Astrocyte (in vitro differentiated cells and primary cell): ENCODE data around the gene CHRNB2.
A peak's percentile ranks its signal among the peaks of the same experiment; 100 is the strongest.

Source experiments
- EZH2 ChIP-seq: IDR thresholded peaks from 2 replicates; pipeline ENCODE4 v1.6.1; 2012; ENCODE audit warnings: mild to moderate bottlenecking, low read length, inconsistent platforms; ENCODE audit not compliant: insufficient read depth
- TF ChIP-seq, protein P1 (sequence below): IDR thresholded peaks from 2 replicates; pipeline ENCODE4 v1.5.1; 2011; ENCODE audit warnings: low read depth, mild to moderate bottlenecking, inconsistent platforms, low read length, moderate library complexity; ENCODE audit not compliant: insufficient read depth

DNA sequence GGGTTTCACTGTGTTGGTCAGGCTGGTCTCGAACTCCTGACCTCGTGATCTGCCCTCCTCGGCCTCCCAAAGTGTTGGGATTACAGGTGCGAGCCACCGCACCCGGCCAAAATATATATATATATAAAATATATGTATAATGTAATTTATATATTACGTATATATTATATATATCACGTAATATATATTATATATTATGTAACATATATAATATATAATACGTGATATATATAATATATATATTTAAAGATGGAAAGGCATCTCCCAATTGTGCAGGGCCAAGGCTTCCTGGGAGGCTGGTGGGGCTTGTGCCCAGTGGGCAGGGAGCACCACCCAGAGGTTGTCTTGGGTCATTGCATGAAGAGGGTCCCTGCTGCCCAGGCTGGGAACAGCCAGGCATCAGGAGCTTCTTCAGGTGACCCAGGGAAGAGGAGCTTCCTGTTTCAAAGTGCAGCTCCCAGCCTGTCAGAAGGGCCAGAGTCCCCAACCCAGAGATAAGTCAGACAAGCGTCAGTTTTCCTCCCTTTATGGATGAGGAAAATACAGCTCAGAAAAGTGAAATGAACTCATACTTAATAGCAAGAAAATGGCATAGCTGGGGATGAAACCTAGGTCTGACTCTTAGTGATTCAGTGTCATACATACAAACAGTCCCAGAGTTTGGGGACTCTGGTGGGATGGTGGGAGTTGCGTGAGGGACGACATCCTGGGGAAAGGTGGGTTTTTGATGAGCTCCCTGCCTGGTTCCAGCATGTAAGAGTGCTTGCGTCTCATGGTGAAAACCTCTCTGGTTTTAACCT lies 21.1 kb upstream of the CHRNB2 start:
- TF ChIP-seq, protein P1, sequence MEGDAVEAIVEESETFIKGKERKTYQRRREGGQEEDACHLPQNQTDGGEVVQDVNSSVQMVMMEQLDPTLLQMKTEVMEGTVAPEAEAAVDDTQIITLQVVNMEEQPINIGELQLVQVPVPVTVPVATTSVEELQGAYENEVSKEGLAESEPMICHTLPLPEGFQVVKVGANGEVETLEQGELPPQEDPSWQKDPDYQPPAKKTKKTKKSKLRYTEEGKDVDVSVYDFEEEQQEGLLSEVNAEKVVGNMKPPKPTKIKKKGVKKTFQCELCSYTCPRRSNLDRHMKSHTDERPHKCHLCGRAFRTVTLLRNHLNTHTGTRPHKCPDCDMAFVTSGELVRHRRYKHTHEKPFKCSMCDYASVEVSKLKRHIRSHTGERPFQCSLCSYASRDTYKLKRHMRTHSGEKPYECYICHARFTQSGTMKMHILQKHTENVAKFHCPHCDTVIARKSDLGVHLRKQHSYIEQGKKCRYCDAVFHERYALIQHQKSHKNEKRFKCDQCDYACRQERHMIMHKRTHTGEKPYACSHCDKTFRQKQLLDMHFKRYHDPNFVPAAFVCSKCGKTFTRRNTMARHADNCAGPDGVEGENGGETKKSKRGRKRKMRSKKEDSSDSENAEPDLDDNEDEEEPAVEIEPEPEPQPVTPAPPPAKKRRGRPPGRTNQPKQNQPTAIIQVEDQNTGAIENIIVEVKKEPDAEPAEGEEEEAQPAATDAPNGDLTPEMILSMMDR, result peak; percentile 52
- no peak for TF ChIP-seq EZH2
